GM21381 (cell line): ENCODE data around the gene SLC25A26.
A peak's percentile ranks its signal among the peaks of the same experiment; 100 is the strongest.

ENCODE experiments used
- ATAC-seq: cut with Tn5 transposase; IDR thresholded peaks from one replicate; pipeline ENCODE4 v1.9.1; 2021; ENCODE audit warnings: mild to moderate bottlenecking, moderate library complexity; ENCODE audit not compliant: unreplicated experiment

SLC25A26 gene

DNA sequence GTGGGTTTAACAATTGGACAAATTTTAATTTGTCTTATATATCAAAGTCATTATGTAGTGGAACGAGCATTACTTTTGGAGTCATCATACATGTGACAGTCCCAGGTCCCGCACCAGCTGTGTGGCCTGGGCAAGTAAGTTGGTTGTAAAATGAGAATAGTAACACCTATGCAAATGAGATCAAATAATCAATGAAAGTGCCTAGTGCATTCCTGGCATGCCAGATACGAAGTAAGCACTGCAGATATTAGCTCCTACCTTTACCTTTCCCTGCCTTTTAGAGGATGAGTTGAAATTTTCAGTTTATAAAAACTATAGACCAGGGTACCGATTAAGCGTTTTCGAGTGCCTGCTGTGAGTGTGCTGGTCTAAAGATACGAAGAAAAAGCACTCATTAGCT, 145.9 kb downstream of the SLC25A26 start:
- no peak for ATAC-seq

DNA sequence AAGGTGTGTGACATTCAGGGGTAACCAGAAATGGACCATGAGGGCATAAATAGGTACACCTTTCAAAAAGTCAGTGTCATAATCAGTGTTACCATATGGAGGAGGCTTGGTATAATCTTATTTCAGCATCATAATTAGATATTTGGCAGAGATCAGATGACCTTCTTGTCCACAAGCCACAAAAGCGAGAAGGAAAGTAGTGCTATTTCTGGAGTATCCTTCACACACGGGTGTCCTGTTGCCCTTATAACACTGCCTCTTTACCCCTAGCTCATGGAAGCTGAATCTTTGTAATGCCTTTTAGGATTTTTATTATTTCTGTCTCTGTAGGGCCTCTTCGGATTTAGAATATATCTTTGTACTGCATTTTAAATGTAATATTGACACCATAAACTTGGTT, 147.2 kb downstream of the SLC25A26 start:
- no peak for ATAC-seq

DNA sequence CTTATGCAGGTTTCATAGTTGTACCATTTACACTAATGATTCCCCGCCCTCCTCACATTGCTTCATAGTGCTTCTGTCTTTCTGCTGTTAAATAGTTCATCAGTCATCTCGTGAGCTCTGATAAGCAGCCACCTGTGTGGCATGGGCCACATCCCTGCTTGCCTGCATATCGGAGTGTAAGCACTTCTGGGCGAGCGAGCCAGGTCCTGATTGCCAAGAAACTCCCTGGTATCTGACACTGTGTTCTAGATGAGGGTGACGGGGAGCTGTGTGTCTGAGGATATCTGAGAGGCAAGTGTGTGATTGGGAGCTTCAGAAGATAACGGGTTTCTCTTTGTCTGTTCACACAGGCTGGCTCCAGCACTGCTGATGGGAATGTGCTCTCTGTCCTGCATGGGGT, 149.4 kb downstream of the SLC25A26 start:
- no peak for ATAC-seq

DNA sequence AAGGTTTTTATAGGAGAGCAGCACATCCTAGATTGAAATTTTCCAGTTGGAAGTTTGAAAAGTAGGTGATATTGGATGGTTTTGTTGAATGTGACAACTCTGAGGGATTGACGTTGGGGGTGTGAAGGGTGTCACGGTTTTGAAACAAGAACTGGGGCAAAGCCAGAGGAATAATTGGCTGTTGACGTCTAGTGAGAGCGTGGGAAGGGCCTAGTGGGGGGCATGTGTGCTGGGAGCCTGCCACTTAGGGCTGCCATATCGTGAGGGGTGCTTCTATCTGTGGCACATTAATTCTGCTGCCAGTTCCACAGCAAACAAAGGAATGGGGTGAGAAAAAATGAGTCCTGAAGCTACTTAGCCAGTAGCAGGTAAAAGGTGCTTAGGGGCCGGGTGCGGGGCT, 150.6 kb downstream of the SLC25A26 start:
- ATAC-seq = no peak

DNA sequence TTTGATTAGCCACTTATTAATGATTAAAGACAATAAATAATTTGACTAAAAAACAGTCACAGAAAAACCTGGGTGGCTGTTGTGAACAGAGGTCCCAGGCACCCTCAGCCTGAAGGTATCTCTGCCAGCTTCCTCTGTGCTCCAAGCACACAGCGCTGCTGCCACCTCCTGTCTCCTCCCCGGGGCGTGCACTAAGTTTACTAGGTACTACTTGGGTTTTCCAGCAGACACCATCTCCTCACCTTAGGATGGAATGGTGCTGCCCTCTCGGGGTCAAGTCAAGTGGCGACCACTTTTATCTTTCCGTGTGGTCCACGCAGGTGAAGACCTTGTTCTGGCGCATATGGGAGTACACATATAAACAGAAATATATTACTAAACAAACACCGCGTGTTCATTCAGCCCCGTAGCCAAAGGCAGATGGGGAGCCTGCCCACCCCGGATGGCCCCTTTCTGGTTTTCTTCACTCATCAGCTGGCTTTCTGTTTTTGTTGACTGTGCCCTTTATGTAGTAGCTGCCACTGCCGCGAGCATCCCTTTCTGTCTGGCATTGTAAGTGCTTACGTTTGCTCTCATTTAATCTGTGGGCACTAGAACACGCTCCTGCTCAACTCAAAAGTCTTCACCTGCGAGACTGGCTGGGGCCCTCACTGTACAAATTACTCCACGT, 152.0 kb downstream of the SLC25A26 start:
- ATAC-seq = no peak

DNA sequence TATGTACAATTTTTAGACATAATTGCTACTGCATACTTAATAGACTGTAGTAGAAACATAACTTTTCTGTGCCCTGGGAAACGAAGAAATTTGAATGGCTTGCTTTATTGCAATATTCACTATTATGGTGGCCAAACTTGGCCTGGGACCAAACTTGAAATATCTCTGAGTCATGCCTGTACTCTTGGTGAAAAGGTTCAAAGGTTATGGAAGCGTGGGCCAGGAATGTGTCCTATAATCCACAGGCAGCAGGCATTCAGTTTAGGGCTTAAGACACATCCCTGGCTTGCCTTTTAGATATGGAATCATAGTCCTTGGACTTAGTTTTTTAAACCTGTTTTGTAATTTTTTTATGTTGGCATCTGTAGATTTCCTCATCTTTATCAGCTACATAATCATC, 155.8 kb downstream of the SLC25A26 start:
- no peak for ATAC-seq

DNA sequence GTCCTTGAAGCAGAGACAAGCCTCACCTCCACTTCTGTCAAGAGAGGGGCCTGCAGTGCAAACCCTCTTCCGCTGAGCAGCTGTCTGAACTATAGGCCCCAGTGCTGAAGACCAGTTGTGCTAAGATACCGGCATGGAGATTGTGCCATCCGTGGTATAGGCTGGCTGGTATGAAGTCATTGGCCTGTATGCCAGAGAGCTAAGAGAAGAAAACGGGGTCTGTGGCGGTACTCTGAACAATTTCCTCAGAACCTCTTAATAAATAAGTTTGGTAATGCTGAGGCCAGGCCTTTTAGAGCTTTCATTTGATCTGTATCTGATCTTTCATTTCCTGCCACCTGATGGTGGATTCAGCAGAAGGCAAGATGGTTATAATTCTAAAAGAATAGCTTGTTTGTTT, 157.0 kb downstream of the SLC25A26 start:
- ATAC-seq = no peak

DNA sequence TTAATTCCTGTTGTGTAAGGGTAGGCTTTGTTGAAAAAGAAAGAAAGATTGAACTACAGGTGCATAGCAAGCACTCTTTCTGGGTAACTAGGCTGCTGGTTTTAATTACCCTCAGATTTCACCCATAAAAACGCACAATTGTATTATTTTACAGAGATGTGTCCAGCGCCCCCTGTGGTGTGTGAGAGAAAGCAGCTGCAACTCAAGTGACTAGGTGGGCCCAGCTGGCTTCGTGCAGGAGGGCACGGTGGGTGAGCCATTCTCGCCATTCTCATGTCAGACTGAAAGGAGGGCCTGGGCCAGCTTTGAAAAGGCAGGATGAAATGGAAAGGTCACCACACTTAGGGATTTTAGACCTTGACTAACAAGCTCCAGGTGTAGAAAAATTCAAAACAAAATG, 157.5 kb downstream of the SLC25A26 start:
- no peak for ATAC-seq

DNA sequence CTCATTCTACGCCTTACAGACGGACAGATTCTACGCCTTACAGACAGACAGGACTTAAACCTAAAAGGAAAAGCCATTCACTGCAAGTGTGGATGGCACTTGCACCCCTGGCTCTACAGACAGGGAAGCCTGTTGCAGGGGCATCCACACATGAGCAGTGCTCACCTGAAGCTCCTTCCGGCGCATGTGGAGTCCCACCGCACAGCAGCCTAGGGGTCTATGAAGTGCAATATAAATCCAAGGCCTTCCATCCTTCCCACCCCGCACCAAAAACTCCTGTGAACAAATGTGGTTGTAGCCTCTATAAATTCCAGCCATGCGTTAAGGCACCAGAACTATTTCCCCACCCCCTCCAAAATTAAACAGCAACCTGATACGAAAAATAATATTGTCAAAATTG, 158.8 kb downstream of the SLC25A26 start:
- no peak for ATAC-seq

DNA sequence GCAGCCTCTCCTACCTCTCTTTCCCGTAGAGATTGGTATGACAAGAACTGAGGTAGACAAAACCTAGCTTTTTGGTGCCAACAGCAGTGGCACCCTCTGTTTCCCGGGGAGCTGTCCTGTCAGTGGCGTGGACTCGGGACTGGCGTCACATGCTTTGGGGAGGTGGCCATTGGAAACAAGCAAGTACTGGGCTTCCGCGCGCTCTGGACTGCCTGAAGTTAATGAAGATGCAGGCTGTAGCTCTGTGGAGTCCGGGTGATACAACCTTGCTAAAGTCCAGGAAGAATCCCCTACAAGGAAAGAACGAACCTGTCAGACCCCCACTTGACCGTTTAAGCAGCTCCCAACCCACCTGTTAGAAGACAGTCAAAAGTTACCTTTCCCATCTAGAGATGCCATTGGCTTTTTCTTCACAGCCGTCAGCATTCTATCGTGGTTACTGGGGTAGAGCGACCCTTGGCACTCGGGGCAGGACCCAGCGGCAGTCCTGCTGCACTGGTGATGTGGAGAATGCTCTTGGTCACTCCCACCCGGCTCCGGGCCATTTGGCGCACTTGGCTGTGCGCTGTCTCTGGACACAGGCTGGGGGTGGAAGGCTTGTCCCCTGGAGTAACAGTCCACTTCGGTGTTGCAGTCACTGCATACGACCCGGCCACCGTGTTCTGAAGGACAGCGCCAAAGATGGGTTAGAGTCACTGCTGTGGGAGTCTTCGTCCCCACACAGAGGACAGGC, 159.6 kb downstream of the SLC25A26 start:
- ATAC-seq = no peak

DNA sequence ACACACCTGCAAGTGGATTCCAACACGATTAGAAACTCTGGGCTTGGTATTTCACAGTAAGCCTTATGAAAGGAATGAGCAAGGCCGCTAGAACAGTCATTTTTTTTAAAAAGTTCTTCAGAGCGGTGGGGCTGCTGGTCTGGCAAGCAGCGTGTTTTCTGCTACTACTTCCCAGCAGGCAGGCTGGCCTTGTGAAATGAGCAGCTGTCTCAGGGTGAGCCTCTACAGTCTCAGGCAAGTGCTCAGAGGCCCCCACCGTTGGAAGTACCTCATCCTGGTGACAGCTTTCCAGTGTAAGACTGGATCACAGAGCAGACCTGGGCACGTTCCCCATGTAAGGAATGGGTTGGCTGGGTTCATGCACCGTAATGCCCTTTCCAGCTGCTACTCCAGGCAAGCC, 160.8 kb downstream of the SLC25A26 start:
- no peak for ATAC-seq

DNA sequence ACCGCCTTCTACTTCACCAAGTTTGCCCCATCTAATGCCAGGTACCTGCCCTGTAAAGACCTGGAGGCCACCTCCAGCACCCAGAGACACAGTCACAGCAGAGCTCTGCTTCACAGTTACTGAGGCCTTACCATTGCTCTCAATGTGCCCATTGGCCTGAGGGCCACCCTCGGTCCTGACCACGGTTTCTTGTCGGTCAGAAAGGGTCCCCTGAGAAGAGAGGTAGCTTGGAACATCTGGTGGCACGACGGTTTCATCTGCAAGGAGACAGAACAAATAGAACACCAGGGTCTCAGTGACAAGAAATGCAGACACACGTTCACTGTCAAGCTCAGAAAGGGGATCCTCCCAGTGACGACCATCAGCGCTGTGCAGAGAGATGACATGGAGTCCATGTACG, 161.3 kb downstream of the SLC25A26 start:
- no peak for ATAC-seq

DNA sequence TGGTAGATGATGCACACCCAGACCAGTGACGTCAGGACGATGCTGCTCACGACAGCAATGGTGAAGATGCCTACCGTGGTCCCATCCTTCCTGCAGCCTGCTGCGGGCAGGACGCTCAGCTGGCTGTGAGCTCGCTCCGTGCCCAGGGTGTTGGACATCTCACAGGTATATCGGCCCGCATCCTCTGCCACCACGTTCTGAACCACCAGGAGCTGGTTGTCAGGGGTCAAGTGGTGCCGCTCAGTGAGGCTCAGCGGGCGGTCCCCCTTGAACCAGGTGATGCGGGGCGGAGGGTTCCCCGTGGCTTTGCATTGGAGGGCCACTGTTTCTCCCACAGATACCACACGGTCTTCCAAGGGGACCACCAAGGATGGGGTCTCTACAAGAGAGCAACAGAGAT, 162.2 kb downstream of the SLC25A26 start:
- no peak for ATAC-seq

DNA sequence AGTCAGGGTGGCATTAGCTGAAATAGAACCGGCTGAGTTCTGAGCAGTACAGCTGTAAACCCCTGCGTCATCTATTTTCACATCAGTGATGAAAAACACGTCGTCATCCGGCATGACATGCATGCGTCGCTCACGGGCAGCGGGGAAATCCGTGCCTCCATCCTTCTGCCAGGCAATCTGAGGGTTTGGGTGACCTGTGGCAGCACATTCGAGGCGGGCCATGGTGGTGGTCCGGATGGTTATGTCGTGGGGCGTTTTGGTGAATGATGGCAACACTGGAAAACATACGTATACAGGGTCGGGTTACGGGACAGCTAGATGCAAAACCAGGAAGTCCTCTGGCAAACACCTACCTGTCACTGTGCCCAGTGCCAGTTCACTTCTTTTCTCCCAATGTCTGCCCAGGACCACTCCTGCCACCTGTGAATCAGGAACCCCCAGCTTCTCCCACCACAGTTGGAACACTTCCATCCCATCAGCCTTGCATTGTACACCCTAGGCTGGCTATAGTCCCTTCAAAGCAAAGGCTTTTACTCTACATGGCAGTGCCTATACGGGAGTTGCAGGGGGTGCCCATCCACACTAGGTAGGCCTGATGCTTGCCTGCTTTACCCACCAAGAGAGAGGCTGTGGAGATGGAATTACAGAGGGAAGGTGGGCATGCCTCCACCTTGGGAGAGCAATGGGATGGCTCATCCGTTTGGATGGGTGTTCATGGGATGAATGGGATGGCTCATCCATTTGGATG, 163.4 kb downstream of the SLC25A26 start:
- ATAC-seq = no peak

DNA sequence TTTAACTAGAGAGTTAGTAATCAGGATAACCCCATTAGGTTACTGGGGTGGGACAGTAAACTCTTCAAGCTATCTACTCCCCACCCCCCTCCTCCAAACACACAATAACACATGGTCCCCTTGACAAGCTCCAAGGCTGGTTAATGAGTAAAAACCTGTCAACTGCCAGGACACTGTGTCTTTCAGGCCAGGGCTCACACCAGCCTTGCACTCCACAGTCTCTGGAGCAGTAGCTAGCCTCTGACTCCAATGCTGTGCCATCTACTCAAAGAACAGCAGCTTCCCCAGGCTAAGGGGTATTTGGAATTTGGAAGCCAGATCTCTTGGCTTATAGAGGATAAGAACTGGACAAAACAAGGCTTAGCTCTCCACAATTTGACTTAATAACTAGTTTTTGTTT, 164.3 kb downstream of the SLC25A26 start:
- ATAC-seq = no peak

DNA sequence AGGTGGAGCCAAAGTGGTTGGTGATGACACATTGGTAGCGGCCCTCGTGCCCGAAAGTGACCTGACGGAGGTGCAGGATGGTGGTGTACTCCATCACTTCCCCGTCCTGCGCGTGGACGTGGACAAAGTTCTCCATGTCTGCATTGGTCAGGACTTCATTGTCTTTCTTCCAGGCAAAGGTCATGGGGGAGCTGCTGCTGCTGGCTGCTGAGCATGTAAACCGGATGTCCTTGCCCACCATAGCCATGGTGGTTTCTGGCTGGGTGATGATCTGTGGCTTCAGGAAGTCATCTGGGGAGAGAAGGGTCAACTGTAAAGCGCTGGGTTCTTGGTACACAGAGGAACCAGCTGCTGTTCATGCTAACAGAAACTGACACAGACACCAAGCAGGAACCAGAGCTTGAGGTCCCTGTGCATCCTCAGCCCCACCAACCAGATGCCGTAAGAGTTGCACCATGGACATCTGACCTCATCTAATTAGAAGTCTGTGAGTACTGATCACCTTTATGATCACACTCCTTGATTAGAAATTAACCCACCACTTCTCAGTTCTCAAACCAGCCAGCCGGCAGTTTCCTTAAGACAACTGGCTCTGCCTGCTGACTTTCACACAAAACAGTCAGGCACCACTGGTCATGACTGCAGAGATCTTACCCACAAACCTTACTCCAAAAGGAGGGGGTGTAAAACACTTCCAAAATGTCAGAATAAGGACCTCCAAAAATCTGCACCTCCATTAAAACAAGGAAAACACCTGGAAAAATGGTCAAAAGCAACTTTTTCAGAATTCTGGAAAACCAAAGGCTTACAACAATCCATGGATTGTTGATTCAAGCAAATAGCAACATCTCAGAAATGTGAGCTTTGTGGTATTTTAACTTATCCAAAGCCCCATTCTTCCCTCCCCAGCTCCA, 165.5 kb downstream of the SLC25A26 start:
- peak; percentile 87 for ATAC-seq

DNA sequence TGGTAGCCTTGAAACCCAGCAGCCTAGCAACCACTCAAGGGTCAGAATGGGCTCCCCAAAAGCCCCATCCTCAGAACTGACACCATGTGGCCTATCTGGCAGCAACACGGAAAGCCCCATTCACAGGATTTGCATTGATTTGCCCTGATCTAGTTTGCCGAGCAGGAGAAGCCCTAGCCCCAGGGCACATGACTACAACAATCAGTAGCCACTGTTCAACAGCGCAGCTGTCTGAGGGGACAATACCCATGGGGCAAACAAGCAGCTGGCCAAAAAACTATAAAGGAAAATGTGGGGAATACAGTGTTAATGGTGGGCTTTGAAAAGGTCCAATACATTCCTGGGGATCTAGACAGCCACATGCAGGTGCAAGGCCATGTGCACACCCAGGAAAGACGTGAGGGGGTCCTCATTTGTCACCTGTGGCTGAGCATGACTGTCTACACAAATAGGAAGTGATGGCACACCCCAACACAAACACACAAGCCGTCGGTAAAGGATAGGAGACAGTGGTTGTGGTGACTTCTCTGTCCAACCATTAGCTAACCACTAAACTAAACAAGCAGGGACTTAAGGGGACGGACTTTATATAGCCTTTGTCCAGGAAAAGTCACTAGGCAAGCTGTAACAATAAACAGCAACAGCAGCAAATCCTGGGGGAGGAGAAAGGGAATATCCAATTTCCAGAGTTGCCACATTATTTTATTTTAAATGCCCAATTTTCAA, 166.3 kb downstream of the SLC25A26 start:
- ATAC-seq = peak; percentile 43

DNA sequence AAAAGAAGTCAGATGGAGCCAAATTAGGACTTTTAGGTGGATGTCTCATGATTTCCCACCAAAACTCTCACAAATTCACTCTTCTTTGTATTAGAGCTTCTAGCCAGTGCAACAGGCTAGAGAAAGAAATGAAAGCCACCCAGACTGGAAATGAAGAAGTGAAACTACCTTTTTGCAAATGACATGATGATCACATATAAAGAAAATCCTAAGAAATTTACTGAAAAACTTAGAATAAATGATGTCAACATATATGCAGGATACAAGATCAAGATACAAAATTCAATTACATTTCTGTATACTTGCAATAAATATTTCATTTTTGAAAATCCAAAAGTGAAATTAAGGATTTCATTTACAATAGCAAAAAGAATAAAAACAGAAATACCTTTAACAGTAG, 169.2 kb downstream of the SLC25A26 start:
- peak; percentile 14 for ATAC-seq

DNA sequence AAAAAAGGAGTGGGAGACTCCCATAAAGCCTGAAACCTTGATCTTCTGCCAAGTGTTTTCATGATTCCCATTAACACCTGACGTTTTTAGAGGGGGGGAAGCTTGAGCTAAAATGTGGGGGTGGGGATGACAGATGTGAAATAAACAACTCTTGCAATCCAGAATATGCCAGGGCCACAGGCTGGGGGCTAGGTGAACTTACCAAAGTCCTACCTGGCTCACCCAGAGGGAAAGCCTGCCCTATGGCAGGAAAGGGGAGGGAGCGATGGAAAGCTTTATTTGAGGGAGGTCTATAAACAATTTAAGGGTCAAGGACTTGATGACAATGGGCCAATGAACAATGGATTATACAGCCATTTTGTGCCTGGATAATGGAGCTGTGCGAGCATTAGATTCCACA, 171.7 kb downstream of the SLC25A26 start:
- no peak for ATAC-seq

DNA sequence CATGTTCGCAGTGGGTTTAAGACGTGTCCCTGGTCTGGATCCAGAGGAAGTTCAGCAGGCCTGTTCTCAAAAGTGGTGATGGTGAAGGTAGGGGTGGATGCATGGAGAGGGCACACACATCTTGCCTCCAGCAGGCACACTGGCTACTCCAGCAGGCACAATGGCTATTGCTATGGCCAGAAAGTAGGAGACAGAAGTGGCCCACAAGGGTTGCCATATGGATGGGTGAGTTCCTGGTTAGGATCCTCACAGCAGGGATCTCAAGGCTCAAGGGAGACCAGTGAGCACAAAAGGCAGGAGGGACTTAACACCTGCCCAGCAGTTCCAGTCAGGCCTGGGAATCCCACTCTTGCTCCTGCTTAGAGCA, 172.1 kb downstream of the SLC25A26 start:
- no peak for ATAC-seq
